HFF-Myc (cell line): ENCODE data around the gene CREB3.

Source experiments
- DNase-seq: peaks from one replicate; pipeline ENCODE4 v3.0.0-alpha.2; 2011; ENCODE audit warnings: low read depth; ENCODE audit errors: extremely low read depth
- H3K4me3 ChIP-seq: replicated peaks from 2 replicates; pipeline ENCODE4 v1.5.1; 2011; ENCODE audit warnings: low read depth, mild to moderate bottlenecking, control low read depth, low read length
- CTCF ChIP-seq: IDR thresholded peaks from 2 replicates; pipeline ENCODE4 v1.5.1; 2012; ENCODE audit warnings: mild to moderate bottlenecking, low read depth, low read length, control low read depth; ENCODE audit errors: missing control alignments

CREB3 gene

GRCh38 chr9:35738924-35739323 is 6.5 kb downstream of the CREB3 start:
- DNase-seq: no peak
- no peak for TF ChIP-seq CTCF
- H3K4me3 ChIP-seq: no peak overlapping the region

GRCh38 chr9:35740243-35740642 is 7.8 kb downstream of the CREB3 start:
- H3K4me3 ChIP-seq: no peak overlapping the region
- no peak for DNase-seq
- TF ChIP-seq CTCF: no peak

- no peak for TF ChIP-seq CTCF
- DNase-seq: no peak
- H3K4me3 ChIP-seq: no peak overlapping the region
Observed at GRCh38 chr9:35741740-35742139, 9.3 kb downstream of the CREB3 start.

GRCh38 chr9:35743452-35743851 is 11.0 kb downstream of the CREB3 start:
- no peak for DNase-seq
- no peak overlapping the region for H3K4me3 ChIP-seq
- TF ChIP-seq CTCF: no peak

DNA sequence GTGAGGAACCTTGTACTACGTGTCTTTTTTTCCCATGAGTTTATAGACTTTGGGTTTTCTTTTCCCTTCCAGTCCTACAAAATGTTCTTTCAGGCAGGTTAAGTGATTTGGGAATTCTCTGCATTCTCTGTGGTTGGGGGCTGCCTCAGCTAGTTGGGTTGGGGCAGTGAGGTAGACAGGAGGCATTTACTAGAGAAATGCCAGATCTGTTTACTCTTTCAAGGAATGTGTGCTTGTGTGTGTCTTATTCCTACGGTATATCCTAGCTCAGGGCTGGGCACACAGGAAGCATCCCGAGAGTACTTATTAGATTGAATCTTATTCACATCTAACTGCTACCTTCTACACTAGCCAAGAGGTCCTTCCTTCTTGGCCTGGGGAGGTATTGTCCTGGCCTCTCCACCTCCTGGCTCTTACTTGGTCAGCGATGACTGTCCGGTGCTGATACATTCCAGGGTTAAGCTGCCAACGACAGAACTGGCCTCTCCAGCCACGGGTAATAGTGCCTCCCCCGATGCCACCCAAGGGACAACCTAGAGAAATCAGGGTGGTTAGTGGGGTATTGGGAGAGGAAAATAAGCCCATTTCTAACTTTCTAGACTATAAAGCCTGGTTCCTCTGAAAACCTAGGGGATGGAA is 11.5 kb downstream of the CREB3 start:
- DNase-seq: no peak
- TF ChIP-seq CTCF: no peak
- no peak overlapping the region for H3K4me3 ChIP-seq

DNA sequence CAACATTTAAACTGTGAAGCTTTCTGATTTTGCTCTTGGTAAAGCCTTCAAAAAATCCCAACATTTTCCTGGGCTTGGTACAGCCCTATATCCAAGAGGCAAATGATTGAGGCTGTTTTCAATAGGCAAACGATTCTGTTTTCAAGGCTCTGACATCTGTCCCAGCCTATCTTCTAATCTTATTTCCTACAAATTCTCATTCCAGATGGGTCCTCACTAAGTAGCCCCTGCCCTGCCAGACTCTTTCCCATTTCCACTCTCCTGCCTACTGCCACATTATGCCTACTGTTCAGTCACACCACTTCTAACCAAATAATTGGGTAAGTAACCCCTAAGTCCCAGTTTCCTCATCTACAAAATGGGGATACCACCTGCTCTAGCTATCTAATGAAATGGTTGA is 13.1 kb downstream of the CREB3 start:
- peak overlapping the region; percentile 93; the same call in 1 of the 2 replicates for H3K4me3 ChIP-seq
- no peak for DNase-seq
- TF ChIP-seq CTCF: no peak

- no peak for DNase-seq
- TF ChIP-seq CTCF: no peak
- peak overlapping the region; percentile 93 for H3K4me3 ChIP-seq
Observed at GRCh38 chr9:35746583-35746982, 14.1 kb downstream of the CREB3 start.
